SK-N-SH (cell line): ENCODE measurements around the gene CBLN2. TPM values are rescaled to one million over a fixed set of nuclear protein-coding genes. Genes with fewer than 3 reads are reported as not detected.

Experiments
- CTCF ChIA-PET: fragments of 300-600, 350-600 bp; formaldehyde crosslinking; extraction: SDS; loops from one replicate; lab custom pipeline; 2021; lab: Yijun Ruan, JAX
- POLR2A ChIA-PET: fragments of 350-600 bp; sonication (Branson Sonifier 250); formaldehyde crosslinking; extraction: SDS; loops from one replicate; lab custom pipeline; 2020; ENCODE audit warnings: antibody characterized with exemption, inconsistent platforms; lab: Yijun Ruan, JAX
- DNase-seq: peaks from one replicate; pipeline ENCODE4 v3.0.0; 2012
- H2AFZ ChIP-seq: fragments of 200-600 bp; sonication (generic); 2 replicates; pipeline ENCODE4 v1.8.1; 2016; ENCODE audit warnings: antibody characterized with exemption, mild to moderate bottlenecking, low read depth
- H3F3A ChIP-seq: fragments of 200-600 bp; sonication (generic); replicated peaks from 2 replicates; pipeline ENCODE3; 2016; ENCODE audit warnings: antibody characterized with exemption, mild to moderate bottlenecking; ENCODE audit not compliant: insufficient read depth
- H3K27ac ChIP-seq, 2 experiments: fragments of 200-500 bp in 1 of 2; fragments of 200-600 bp in 1 of 2; sonication (Bioruptor generic) in 1 of 2; sonication (generic), shearing (Covaris generic) in 1 of 2; 2 replicates each; pipeline versions ENCODE4 v1.5.1 to v1.6.1; 2014 to 2016; ENCODE audit warnings: low read depth in 2 of 2, inconsistent platforms in 1 of 2, low read length in 1 of 2, mild to moderate bottlenecking in 1 of 2, mixed read lengths in 1 of 2
- H3K27me3 ChIP-seq: fragments of 200-600 bp; sonication (generic), shearing (Covaris generic); 2 replicates; pipeline ENCODE4 v1.6.1; 2016; ENCODE audit warnings: mixed run types; ENCODE audit not compliant: insufficient read depth
- H3K36me3 ChIP-seq, 2 experiments: fragments of 200-500 bp in 1 of 2; fragments of 200-600 bp in 1 of 2; sonication (Bioruptor generic) in 1 of 2; sonication (generic) in 1 of 2; replicated peaks in 1 of 2; 2 replicates each; pipeline versions ENCODE3 to v1.5.1; 2014 to 2016; ENCODE audit warnings: low read length in 1 of 2, mild to moderate bottlenecking in 1 of 2; ENCODE audit not compliant: insufficient read depth in 2 of 2, control insufficient read depth in 1 of 2
- H3K4me1 ChIP-seq, 2 experiments: fragments of 200-500 bp in 1 of 2; fragments of 200-600 bp in 1 of 2; sonication (Bioruptor generic) in 1 of 2; sonication (generic), shearing (Covaris generic) in 1 of 2; 2 replicates each; pipeline versions ENCODE4 v1.5.1 to v1.6.1; 2014 to 2016; ENCODE audit warnings: low read depth in 1 of 2, low read length in 1 of 2, mixed run types in 1 of 2; ENCODE audit not compliant: insufficient read depth in 2 of 2, control insufficient read depth in 1 of 2
- H3K4me2 ChIP-seq: fragments of 200-600 bp; sonication (generic), shearing (Covaris generic); 2 replicates; pipeline ENCODE4 v1.6.1; 2017; ENCODE audit warnings: mixed run types
- H3K4me3 ChIP-seq, 2 experiments: fragments of 200-500 bp in 1 of 2; fragments of 200-600 bp in 1 of 2; sonication (Bioruptor generic) in 1 of 2; sonication (generic), shearing (Covaris generic) in 1 of 2; 2 replicates each; pipeline versions ENCODE4 v1.5.1 to v1.8.1; 2014 to 2016; ENCODE audit warnings: low read depth in 2 of 2, inconsistent platforms in 1 of 2, low read length in 1 of 2, mild to moderate bottlenecking in 1 of 2, mixed read lengths in 1 of 2, moderate library complexity in 1 of 2
- H3K79me2 ChIP-seq: fragments of 200-600 bp; sonication (generic); 2 replicates; pipeline ENCODE4 v1.8.1; 2017; ENCODE audit warnings: mild to moderate bottlenecking; ENCODE audit not compliant: insufficient read depth
- H3K9ac ChIP-seq: fragments of 200-600 bp; sonication (generic); 2 replicates; pipeline ENCODE4 v1.6.1; 2017; ENCODE audit warnings: mixed run types
- H3K9me2 ChIP-seq: fragments of 200-600 bp; sonication (generic); 2 replicates; pipeline ENCODE4 v1.6.1; 2017; ENCODE audit warnings: mixed run types
- H3K9me3 ChIP-seq: fragments of 200-600 bp; sonication (generic); 2 replicates; pipeline ENCODE4 v1.6.1; 2017; ENCODE audit warnings: mixed run types, mild to moderate bottlenecking, moderate library complexity
- H4K20me1 ChIP-seq: fragments of 200-600 bp; sonication (generic); 2 replicates; pipeline ENCODE4 v1.6.1; 2017; ENCODE audit warnings: mild to moderate bottlenecking, mixed run types; ENCODE audit not compliant: insufficient read depth
- CHD2 ChIP-seq: fragments of 150-350 bp; IDR thresholded peaks from 2 replicates; pipeline ENCODE4 v1.6.1; 2018; ENCODE audit warnings: low read length; ENCODE audit not compliant: partially characterized antibody
- ELF1 ChIP-seq: IDR thresholded peaks from 2 replicates; pipeline ENCODE4 v1.4.0; 2012
- FOSL2 ChIP-seq: IDR thresholded peaks from 2 replicates; pipeline ENCODE4 v1.4.0; 2012; ENCODE audit warnings: low read depth, mild to moderate bottlenecking, moderate library complexity, borderline replicate concordance
- GABPA ChIP-seq: IDR thresholded peaks from 2 replicates; pipeline ENCODE4 v1.4.0; 2012; ENCODE audit warnings: low read depth, mild to moderate bottlenecking
- JUND ChIP-seq: IDR thresholded peaks from 2 replicates; pipeline ENCODE4 v1.4.0; 2012
- PBX3 ChIP-seq: IDR thresholded peaks from 2 replicates; pipeline ENCODE4; 2012
- RAD21 ChIP-seq: IDR thresholded peaks from 2 replicates; pipeline ENCODE4 v1.6.1; 2012; ENCODE audit warnings: mild to moderate bottlenecking, low read length
- RCOR1 ChIP-seq: fragments of 150-350 bp; IDR thresholded peaks from 2 replicates; pipeline ENCODE4 v1.6.1; 2017; ENCODE audit warnings: antibody characterized with exemption, low read length
- RFX5 ChIP-seq: IDR thresholded peaks from 2 replicates; pipeline ENCODE4 v1.6.1; 2012; ENCODE audit warnings: mild to moderate bottlenecking, improper control_type of control experiment, low read length
- SIN3A ChIP-seq: IDR thresholded peaks from 2 replicates; pipeline ENCODE4 v1.6.1; 2012; ENCODE audit warnings: low read depth, mild to moderate bottlenecking, low read length, moderate library complexity, borderline replicate concordance
- SMC3 ChIP-seq: IDR thresholded peaks from 2 replicates; pipeline ENCODE4 v1.6.1; 2012; ENCODE audit warnings: low read depth, low read length, improper control_type of control experiment
- TCF12 ChIP-seq: IDR thresholded peaks from 2 replicates; pipeline ENCODE4 v1.4.0; 2012
- TEAD4 ChIP-seq: IDR thresholded peaks from 2 replicates; pipeline ENCODE4 v1.4.0; 2012; ENCODE audit warnings: mild to moderate bottlenecking, borderline replicate concordance; ENCODE audit not compliant: insufficient read depth
- WGBS: methylation state at CpG from one replicate; pipeline ENCODE4 v1.1.6; 2017; ENCODE audit warnings: low lambda C conversion rate; 5-methylcytosine and 5-hydroxymethylcytosine counted together
- polyA plus RNA-seq, 3 experiments: library from polyadenylated mRNA; depleted of rRNA; stranded (reverse); fragments of >200 nt; gene quantifications; 2 replicates each; pipeline ENCODE4 v1.2.3, GENCODE V29; 2012
- TF ChIP-seq, protein P1 (sequence below): IDR thresholded peaks from 2 replicates; pipeline ENCODE4 v1.4.0; 2012; ENCODE audit warnings: low read depth
- TF ChIP-seq, protein P2 (sequence below): IDR thresholded peaks from 2 replicates; pipeline ENCODE4 v1.4.0; 2012; ENCODE audit warnings: low read depth, borderline replicate concordance
- TF ChIP-seq, protein P3 (sequence below): IDR thresholded peaks from 2 replicates; pipeline ENCODE4 v1.4.0; 2012; ENCODE audit warnings: low read depth, borderline replicate concordance
- TF ChIP-seq, protein P4 (sequence below): IDR thresholded peaks from 2 replicates; pipeline ENCODE4 v1.6.1; 2012; ENCODE audit warnings: mild to moderate bottlenecking, low read depth, low read length, moderate library complexity

CBLN2 gene
- polyA plus RNA-seq, 1 of the 3 experiments (the other 2 are of a cell fraction): 0.28 TPM

DNA sequence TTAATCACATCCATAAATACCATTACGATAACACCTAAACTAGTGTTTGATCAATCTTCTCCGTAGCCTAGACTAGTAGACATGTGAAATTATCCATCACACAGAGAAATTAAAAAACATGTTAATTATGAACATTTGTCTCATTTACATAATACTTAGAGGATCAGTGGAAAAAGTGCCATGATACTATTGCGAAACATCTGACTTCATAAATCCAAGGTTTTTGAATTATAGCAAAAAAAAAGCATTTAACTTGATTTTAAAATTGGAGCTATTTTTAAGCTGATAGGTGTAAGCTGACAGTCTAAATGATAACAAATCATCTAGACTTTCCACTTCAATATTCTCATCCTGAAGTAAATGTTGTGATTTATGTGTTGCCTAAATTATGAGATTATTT lies 51.6 kb downstream of the CBLN2 start:
- no peak overlapping the region for H2AFZ ChIP-seq
- H3K4me1 ChIP-seq: no peaks in the 10 kb centered on the region
- H3F3A ChIP-seq: no peaks in the 10 kb centered on the region
- H3K79me2 ChIP-seq: no peaks in the 10 kb centered on the region
- ChIA-PET CTCF (no interaction called here), POLR2A (no interaction called here)
- no peak for DNase-seq
- H3K4me3 ChIP-seq: no peak overlapping the region
- H4K20me1 ChIP-seq: no peaks in the 10 kb centered on the region
- H3K36me3 ChIP-seq: no peaks in the 10 kb centered on the region
- H3K9me3 ChIP-seq: no peaks in the 10 kb centered on the region
- no peak overlapping the region for H3K4me2 ChIP-seq
- H3K27ac ChIP-seq: no peak overlapping the region
- H3K9me2 ChIP-seq: no peaks in the 10 kb centered on the region
- TF ChIP-seq SIN3A: no peak
- TF ChIP-seq, protein P1, sequence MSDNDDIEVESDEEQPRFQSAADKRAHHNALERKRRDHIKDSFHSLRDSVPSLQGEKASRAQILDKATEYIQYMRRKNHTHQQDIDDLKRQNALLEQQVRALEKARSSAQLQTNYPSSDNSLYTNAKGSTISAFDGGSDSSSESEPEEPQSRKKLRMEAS: no peak
- no peak for TF ChIP-seq TEAD4
- TF ChIP-seq CHD2: no peak
- TF ChIP-seq, protein P2, sequence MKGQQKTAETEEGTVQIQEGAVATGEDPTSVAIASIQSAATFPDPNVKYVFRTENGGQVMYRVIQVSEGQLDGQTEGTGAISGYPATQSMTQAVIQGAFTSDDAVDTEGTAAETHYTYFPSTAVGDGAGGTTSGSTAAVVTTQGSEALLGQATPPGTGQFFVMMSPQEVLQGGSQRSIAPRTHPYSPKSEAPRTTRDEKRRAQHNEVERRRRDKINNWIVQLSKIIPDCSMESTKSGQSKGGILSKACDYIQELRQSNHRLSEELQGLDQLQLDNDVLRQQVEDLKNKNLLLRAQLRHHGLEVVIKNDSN: no peak
- TF ChIP-seq ELF1: no peak
- no peak for TF ChIP-seq GABPA
- no peak for TF ChIP-seq FOSL2
- TF ChIP-seq SMC3: no peak
- TF ChIP-seq, protein P3, sequence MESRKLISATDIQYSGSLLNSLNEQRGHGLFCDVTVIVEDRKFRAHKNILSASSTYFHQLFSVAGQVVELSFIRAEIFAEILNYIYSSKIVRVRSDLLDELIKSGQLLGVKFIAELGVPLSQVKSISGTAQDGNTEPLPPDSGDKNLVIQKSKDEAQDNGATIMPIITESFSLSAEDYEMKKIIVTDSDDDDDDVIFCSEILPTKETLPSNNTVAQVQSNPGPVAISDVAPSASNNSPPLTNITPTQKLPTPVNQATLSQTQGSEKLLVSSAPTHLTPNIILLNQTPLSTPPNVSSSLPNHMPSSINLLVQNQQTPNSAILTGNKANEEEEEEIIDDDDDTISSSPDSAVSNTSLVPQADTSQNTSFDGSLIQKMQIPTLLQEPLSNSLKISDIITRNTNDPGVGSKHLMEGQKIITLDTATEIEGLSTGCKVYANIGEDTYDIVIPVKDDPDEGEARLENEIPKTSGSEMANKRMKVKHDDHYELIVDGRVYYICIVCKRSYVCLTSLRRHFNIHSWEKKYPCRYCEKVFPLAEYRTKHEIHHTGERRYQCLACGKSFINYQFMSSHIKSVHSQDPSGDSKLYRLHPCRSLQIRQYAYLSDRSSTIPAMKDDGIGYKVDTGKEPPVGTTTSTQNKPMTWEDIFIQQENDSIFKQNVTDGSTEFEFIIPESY: no peak
- TF ChIP-seq RFX5: no peak
- no peak for TF ChIP-seq TCF12
- TF ChIP-seq, protein P4, sequence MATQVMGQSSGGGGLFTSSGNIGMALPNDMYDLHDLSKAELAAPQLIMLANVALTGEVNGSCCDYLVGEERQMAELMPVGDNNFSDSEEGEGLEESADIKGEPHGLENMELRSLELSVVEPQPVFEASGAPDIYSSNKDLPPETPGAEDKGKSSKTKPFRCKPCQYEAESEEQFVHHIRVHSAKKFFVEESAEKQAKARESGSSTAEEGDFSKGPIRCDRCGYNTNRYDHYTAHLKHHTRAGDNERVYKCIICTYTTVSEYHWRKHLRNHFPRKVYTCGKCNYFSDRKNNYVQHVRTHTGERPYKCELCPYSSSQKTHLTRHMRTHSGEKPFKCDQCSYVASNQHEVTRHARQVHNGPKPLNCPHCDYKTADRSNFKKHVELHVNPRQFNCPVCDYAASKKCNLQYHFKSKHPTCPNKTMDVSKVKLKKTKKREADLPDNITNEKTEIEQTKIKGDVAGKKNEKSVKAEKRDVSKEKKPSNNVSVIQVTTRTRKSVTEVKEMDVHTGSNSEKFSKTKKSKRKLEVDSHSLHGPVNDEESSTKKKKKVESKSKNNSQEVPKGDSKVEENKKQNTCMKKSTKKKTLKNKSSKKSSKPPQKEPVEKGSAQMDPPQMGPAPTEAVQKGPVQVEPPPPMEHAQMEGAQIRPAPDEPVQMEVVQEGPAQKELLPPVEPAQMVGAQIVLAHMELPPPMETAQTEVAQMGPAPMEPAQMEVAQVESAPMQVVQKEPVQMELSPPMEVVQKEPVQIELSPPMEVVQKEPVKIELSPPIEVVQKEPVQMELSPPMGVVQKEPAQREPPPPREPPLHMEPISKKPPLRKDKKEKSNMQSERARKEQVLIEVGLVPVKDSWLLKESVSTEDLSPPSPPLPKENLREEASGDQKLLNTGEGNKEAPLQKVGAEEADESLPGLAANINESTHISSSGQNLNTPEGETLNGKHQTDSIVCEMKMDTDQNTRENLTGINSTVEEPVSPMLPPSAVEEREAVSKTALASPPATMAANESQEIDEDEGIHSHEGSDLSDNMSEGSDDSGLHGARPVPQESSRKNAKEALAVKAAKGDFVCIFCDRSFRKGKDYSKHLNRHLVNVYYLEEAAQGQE: no peak
- TF ChIP-seq RAD21: no peak
- TF ChIP-seq PBX3: no peak
- no peak for TF ChIP-seq JUND
- no peak for TF ChIP-seq RCOR1
- TF ChIP-seq, all 33 proteins: peak for 0
- 79% methylated on average over 3 of the region's 3 CpGs for WGBS
- Histone ChIP-seq H3K9ac (no peak overlapping the region), H3K27me3 (no peaks in the 10 kb centered on the region)
